Fibroblast of skin of back (primary cell): ENCODE results near the gene TNPO2.

Experiments used
- DNase-seq: peaks from one replicate; pipeline ENCODE4 v3.0.0-alpha.2; 2013

Gene TNPO2

GRCh38 chr19:12675399-12675798 is 48.3 kb downstream of the TNPO2 start:
- DNase-seq: no peak

DNA sequence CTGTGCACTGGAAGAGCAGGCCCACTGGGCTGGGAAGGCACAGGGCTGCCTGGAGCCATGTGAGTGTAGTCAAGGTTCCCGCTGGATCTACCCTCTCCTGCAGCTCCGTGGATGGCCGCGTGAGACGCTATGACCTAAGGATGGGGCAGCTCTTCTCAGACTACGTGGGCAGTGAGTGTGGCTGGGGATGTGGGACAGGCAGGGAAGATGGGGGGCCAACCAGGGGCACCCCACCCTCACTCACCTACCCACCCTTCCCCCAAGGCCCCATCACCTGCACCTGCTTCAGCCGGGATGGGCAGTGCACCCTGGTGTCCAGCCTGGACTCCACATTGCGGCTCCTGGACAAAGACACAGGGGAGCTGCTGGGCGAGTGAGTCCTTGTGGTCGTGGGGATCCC is 51.0 kb downstream of the TNPO2 start:
- DNase-seq: no peak

DNA sequence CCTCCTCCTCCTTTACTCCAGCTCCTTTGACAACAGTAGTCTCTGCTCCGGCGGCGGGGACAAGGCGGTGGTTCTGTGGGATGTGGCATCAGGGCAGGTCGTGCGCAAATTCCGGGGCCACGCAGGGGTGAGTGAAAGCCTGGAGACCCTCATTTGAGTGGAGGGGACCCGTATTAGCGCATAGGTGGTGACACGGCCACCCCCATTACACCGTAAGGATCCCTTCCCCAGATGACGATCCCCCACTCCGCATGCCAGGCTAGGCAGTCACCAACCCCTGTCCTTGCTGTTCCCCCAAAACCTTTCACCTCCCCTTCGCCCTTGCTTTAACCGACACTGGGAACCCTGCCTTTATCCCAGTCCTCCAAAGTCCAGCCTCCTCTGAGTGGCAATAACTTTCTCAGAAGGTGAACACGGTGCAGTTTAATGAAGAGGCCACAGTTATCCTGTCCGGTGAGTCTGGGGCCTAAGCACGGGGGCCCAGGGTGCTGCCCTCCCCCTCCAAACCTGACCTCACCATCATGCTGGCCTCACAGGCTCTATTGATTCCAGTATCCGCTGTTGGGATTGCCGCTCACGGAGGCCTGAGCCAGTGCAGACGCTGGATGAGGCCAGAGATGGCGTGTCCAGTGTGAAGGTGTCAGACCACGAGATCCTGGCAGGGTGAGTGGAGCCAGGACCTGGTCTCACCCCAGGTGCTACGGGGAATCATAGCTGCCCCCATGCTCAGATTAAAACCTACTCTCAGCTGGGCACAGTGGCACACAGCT is 53.4 kb downstream of the TNPO2 start:
- no peak for DNase-seq

- DNase-seq: peak; percentile 80
These were observed 54.2 kb downstream of the TNPO2 start for GRCh38 chr19:12669270-12670158.

- DNase-seq: peak; percentile 38
These were observed 54.8 kb downstream of the TNPO2 start for GRCh38 chr19:12668932-12669269.

GRCh38 chr19:12668346-12668745 is 55.4 kb downstream of the TNPO2 start:
- no peak for DNase-seq

GRCh38 chr19:12667731-12668302 is 55.9 kb downstream of the TNPO2 start:
- no peak for DNase-seq

DNA sequence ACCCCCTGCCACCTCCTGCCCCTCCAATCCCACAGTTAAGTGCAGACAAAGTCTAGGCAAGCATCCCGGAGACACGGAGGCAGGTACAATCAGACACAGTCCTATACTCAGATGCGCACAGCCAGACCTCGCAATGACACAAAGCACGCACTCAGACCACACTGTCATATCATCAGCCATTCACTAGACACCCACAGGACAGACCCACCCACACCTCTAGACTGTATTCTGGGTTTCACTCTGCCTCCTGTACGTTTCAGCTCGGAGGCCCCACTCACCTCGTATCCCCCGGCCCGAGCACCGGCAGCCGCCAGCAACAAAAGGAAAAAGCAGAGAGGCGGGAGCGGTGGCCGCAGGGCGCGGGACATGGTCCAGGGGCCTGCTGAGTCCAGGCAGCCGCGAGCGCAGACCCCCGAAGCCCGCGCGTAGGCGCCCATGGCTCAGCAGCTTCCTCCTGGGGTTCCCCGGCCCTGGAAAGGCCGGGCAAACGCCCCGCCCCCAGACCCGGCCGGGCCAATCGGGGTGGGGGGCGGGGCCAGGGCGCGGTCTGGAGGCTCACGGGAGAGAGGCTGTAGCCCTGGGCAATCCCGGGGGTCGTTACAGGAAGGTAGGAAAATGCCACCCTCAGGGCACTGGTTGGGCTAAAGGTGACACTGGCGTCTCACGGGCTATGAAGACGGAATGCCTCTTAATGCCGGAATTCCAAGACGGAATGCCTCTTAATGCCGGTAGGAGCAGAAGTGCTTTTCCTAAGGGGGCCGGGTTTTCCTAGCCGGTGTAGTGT is 57.3 kb downstream of the TNPO2 start, which contains the start of the genes MAN2B1 and WDR83:
MAN2B1 (minus strand) TSS at position 478 of the 784 bp plus-strand sequence; CDS start at position 437, 41 bp downstream.
WDR83 (plus strand) TSS at position 543 of the 784 bp plus-strand sequence. CDS start 2,984 bp downstream, outside the sequence.
- DNase-seq: peak; percentile 69

GRCh38 chr19:12665671-12666264 is 58.0 kb downstream of the TNPO2 start:
- peak; percentile 9 for DNase-seq

DNA sequence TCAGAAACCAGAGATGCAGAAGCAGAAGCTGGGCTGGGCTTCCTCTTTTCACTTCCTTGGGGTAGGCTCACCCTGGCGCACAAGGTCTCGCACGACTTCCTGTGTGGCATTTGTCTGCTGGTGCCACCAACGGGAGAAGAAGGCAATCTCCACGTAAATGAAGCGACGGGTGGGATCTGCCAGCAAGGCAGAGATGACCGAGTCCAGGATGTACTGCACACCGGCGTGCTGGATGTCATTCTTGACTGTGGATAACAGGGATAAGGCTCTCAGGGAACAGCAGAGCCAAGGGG is 58.5 kb downstream of the TNPO2 start:
- no peak for DNase-seq

DNA sequence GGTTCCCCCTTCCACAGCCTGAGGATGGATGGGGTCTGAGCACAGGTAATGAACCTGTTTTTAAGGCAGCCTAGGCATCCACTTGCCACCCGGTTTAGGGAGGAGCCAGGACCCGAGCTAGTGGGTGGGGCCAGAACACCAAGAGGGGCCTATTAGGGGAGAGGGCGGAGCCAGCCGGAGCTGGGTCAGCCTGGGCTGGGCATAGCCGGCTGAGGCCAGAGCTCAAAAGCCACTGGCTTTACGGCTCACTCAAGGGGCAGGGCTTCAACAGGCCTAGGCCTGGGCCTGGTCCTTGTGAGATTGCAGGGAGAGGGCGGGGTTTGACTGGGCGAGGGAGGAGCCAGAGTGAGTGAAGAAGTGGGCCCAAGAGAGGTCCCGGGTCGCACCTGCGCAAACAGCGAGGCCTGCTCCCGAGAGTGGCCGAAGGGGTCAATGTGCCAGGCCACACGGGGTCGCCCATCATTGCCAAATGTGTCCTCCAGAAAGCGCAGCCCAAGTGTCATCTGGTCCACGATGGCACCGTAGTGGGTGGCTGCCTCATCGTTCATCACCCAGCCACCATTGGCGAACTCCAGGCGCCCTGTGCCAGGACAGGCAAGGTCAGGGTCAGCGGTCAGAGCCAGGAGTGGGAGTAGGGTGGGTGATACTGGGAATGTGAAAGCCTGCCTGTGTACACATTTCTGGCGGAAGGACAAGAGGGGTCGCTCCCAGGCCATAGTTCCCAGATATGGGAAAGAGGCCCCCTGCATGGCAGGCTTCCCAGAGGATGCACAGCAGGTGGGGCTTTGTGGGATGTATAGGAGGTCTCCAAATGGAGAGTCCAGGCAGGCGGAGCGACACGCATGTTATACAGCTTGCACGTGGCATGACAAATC is 59.1 kb downstream of the TNPO2 start:
- peak; percentile 10 for DNase-seq

DNA sequence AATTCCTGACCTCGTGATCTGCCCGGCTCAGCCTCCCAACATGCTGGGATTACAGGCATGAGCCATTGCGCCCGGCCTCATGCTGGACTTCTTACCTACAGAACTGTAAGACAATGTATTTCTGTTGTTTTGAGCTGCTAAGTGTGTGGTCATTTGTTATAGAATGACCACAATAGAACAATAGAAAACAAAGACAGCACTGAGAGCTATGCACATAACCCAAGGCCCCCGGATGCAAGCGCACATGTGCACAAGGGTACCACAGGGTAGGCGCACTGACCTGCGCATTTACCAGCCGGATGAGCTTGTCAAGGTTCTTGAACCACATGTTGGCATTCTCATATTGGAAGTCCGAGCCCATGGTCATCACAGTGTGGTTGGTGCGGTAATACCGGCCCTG is 62.8 kb downstream of the TNPO2 start:
- no peak for DNase-seq

- DNase-seq: no peak
These were observed 65.8 kb downstream of the TNPO2 start for GRCh38 chr19:12657966-12658365.

DNA sequence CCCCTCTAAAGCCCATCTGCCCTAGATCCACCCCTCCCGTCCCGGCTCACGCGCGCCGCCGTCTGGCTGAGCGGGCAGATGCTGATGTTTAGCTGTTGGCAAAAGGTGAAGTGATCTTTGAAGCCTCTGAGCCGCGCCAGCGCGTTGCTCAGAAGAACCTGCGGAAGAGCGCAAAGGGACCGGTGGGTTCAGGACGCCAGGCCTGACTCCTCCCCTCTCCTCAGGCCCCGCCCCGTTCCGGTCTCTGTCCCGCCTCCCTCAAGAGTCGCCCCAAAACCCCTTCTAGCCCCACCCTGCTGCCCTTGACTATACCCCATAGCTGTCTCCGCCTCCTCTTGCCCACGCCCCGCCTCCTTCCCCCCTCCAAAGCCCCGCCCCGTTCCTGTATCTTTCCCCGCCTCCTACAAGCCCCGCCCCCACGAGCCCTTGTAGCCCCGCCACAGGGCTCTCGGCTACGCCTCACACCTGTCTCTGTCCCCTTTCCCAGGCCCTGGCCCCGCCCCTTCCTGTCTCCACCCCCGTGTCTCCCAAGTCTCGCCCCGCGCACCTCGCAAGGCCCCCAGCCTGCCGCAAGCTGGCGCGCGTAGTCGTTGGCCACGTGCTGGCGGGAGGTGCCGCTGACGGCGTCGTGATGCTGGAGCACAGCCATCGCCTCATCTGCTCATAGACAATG is 66.7 kb downstream of the TNPO2 start:
- no peak for DNase-seq

DNA sequence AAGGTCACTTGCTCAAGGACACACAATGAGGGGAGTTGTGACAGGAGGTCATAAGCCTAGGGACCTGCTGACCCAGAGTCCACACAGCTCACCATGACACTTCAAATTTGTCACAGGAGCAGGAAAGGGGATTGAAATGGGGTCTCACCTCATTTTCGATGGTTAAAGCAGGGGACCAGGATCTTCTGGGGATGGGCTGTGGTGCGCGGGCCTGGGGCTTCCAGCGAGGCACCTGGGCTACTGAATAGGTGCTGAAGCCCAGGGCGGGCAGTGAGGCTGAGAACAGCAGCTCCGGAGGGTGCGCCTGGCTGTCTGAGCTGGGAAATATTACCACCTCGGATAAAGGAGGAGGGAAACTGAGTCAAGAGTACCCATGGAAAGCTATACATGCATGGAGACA is 68.2 kb downstream of the TNPO2 start:
- no peak for DNase-seq

DNA sequence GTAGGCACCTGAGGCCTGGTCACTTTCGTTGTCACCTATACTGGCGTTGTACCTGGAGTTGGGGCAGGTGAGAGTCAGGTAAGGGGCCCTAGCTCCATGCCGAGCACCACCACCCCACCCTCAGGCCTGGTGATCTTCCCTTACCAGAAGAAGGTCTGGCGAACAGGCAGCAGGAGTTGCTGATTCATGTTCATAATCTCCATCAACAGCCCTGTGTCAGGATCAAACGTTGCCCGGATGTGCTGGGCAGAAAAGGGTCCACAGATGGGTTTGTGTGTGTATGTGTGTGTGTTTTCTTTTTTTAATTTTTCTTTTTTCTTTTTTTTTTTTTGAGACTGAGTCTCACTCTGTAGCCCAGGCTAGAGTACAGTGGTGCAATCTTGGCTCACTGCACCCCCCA is 71.5 kb downstream of the TNPO2 start:
- no peak for DNase-seq

DNA sequence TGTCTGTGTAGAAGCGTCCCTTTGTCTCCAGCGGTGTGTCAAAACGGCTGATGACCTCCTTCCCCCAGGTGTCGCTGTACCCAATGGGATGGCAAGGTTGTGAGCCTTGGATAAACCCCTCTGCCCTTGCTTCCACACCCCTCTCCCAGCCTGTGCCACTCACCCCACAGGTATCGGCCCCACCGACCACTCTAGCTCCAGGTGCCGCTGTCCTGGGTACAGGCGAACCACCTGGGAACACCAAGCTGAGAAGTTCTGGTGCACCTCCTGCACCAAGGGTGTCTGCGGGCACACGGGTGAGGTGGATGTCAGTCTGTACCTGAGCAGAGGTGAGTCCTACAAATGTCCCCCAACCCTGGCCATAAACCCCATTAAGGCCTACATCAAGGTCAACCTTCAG is 73.8 kb downstream of the TNPO2 start:
- no peak for DNase-seq
